Activated T-cell treated with anti-CD3 and anti-CD28 coated beads, Interleukin-2, amount 50 U/mL, for 4 hours (primary cell): ENCODE results near the gene SEM1. TPM values are rescaled to one million over a fixed set of nuclear protein-coding genes. Genes with fewer than 3 reads are reported as not detected.
"Not testable (repeated sequence)": the region's sequence is repeated elsewhere in the genome, so short reads cannot be mapped to it uniquely, and the experiment has no call there.

Experiments
- ATAC-seq, 2 donors: fragments of 200-7000 bp; cut with Tn5 transposase; one replicate each; pipeline ENCODE4 v1.10.0; 2021
- DNase-seq: peaks from one replicate; pipeline ENCODE4 v3.0.0-alpha.2; 2020
- H3K27me3 Mint-ChIP-seq: one replicate; pipeline ENCODE4 v1.8.0; 2021; ENCODE audit warnings: low read depth, mixed read lengths
- H3K36me3 Mint-ChIP-seq: one replicate; pipeline ENCODE4 v1.8.0; 2022; ENCODE audit warnings: mixed read lengths; ENCODE audit not compliant: insufficient read depth
- H3K4me1 Mint-ChIP-seq: one replicate; pipeline ENCODE4 v1.8.0; 2021; ENCODE audit warnings: low read depth, mixed read lengths
- H3K4me3 Mint-ChIP-seq: one replicate; pipeline ENCODE4 v1.8.0; 2021; ENCODE audit warnings: mild to moderate bottlenecking, moderate library complexity, mixed read lengths
- H3K9me3 Mint-ChIP-seq: one replicate; pipeline ENCODE4 v1.8.0; 2021; ENCODE audit warnings: mixed read lengths
- total RNA-seq, 3 donors: library from RNA; stranded (reverse); gene quantifications; one replicate each; pipeline ENCODE4 v1.2.1, GENCODE V29; 2021

SEM1 gene
- total RNA-seq, 3 donors from 2014 or later = 58.0 to 77.1 (median 63.0) TPM

- Mint-ChIP-seq H3K9me3 (no peaks in the 10 kb centered on the region), H3K27me3 (no peaks in the 10 kb centered on the region), H3K4me1 (peaks cover 17% of the 10 kb centered on the region), H3K4me3 (no peak overlapping the region), H3K36me3 (peaks cover 17% of the 10 kb centered on the region)
- ATAC-seq (no peak), DNase-seq (no peak)
Observed at GRCh38 chr7:96663457-96663856, 46.2 kb downstream of the SEM1 start.

- DNase-seq, ATAC-seq, H3K27me3 Mint-ChIP-seq, H3K4me3 Mint-ChIP-seq, H3K9me3 Mint-ChIP-seq: not testable (repeated sequence)
- H3K4me1 Mint-ChIP-seq = peaks cover 17% of the 10 kb centered on the region
- H3K36me3 Mint-ChIP-seq = peaks cover 12% of the 10 kb centered on the region
Observed at GRCh38 chr7:96662151-96662550, 47.5 kb downstream of the SEM1 start.

- Mint-ChIP-seq H3K4me1 (peaks cover 2% of the 10 kb centered on the region), H3K27me3 (no peaks in the 10 kb centered on the region), H3K4me3 (no peak overlapping the region), H3K9me3 (no peaks in the 10 kb centered on the region), H3K36me3 (peaks cover 11% of the 10 kb centered on the region)
- DNase-seq = no peak
- ATAC-seq = no peak
Observed at GRCh38 chr7:96658022-96658412, 51.6 kb downstream of the SEM1 start.

GRCh38 chr7:96657347-96658021 is 52.2 kb downstream of the SEM1 start:
- ATAC-seq (no peak), DNase-seq (no peak)
- H3K4me1 Mint-ChIP-seq = no peaks in the 10 kb centered on the region
- H3K4me3 Mint-ChIP-seq = no peak overlapping the region
- H3K9me3 Mint-ChIP-seq = peaks cover 3% of the 10 kb centered on the region
- H3K36me3 Mint-ChIP-seq = peaks cover 11% of the 10 kb centered on the region
- no peaks in the 10 kb centered on the region for H3K27me3 Mint-ChIP-seq

GRCh38 chr7:96655956-96656355 is 53.7 kb downstream of the SEM1 start:
- H3K4me1 Mint-ChIP-seq = no peaks in the 10 kb centered on the region
- ATAC-seq (no peak), DNase-seq (no peak)
- no peaks in the 10 kb centered on the region for H3K27me3 Mint-ChIP-seq
- H3K36me3 Mint-ChIP-seq = peaks cover 7% of the 10 kb centered on the region
- peaks cover 3% of the 10 kb centered on the region for H3K9me3 Mint-ChIP-seq
- H3K4me3 Mint-ChIP-seq = no peak overlapping the region

- Mint-ChIP-seq H3K4me3 (no peak overlapping the region), H3K27me3 (no peaks in the 10 kb centered on the region), H3K36me3 (peaks cover 4% of the 10 kb centered on the region), H3K4me1 (no peaks in the 10 kb centered on the region), H3K9me3 (peaks cover 3% of the 10 kb centered on the region)
- no peak for ATAC-seq
- no peak for DNase-seq
Observed at GRCh38 chr7:96654630-96655188, 54.9 kb downstream of the SEM1 start.

GRCh38 chr7:96649981-96650380 is 59.7 kb downstream of the SEM1 start:
- no peaks in the 10 kb centered on the region for H3K4me1 Mint-ChIP-seq
- DNase-seq = no peak
- no peaks in the 10 kb centered on the region for H3K27me3 Mint-ChIP-seq
- H3K4me3 Mint-ChIP-seq = no peak overlapping the region
- peaks cover 3% of the 10 kb centered on the region for H3K9me3 Mint-ChIP-seq
- H3K36me3 Mint-ChIP-seq = peaks cover 1% of the 10 kb centered on the region
- no peak for ATAC-seq

GRCh38 chr7:96648784-96649183 is 60.9 kb downstream of the SEM1 start:
- peaks cover 6% of the 10 kb centered on the region for H3K36me3 Mint-ChIP-seq
- H3K9me3 Mint-ChIP-seq = peaks cover 3% of the 10 kb centered on the region
- no peaks in the 10 kb centered on the region for H3K4me1 Mint-ChIP-seq
- ATAC-seq = no peak
- no peak overlapping the region for H3K4me3 Mint-ChIP-seq
- H3K27me3 Mint-ChIP-seq = no peaks in the 10 kb centered on the region
- no peak for DNase-seq

- peaks cover 1% of the 10 kb centered on the region for H3K9me3 Mint-ChIP-seq
Observed at GRCh38 chr7:96647733-96648132, 61.9 kb downstream of the SEM1 start.

GRCh38 chr7:96645084-96645483 is 64.6 kb downstream of the SEM1 start:
- H3K4me3 Mint-ChIP-seq = no peak overlapping the region
- H3K36me3 Mint-ChIP-seq = peaks cover 5% of the 10 kb centered on the region
- H3K4me1 Mint-ChIP-seq = no peaks in the 10 kb centered on the region
- H3K9me3 Mint-ChIP-seq = no peaks in the 10 kb centered on the region
- H3K27me3 Mint-ChIP-seq = no peaks in the 10 kb centered on the region
- ATAC-seq (no peak), DNase-seq (no peak)

More at GRCh38 chr7:96647733-96648132, 61.9 kb downstream of the SEM1 start:
- Mint-ChIP-seq H3K27me3 (no peaks in the 10 kb centered on the region), H3K4me3 (no peak overlapping the region), H3K4me1 (no peaks in the 10 kb centered on the region), H3K36me3 (peaks cover 5% of the 10 kb centered on the region)
- DNase-seq (no peak), ATAC-seq (no peak)

GRCh38 chr7:96643436-96643835 is 66.2 kb downstream of the SEM1 start:
- H3K4me1 Mint-ChIP-seq, H3K9me3 Mint-ChIP-seq, H3K4me3 Mint-ChIP-seq, H3K36me3 Mint-ChIP-seq, ATAC-seq, DNase-seq, H3K27me3 Mint-ChIP-seq: not testable (repeated sequence)

- Mint-ChIP-seq H3K4me1 (no peaks in the 10 kb centered on the region), H3K9me3 (no peaks in the 10 kb centered on the region), H3K4me3 (no peak overlapping the region), H3K27me3 (no peaks in the 10 kb centered on the region), H3K36me3 (peaks cover 8% of the 10 kb centered on the region)
- ATAC-seq = no peak
- no peak for DNase-seq
Observed at GRCh38 chr7:96640054-96640453, 69.6 kb downstream of the SEM1 start.
